Measurements from ENCODE around the gene MCF2L2. TPM values are rescaled to one million over a fixed set of nuclear protein-coding genes. Genes with fewer than 3 reads are reported as not detected.

MCF2L2 gene
- total RNA-seq, 1 donor from 2014 or later: 0.84 TPM

DNA sequence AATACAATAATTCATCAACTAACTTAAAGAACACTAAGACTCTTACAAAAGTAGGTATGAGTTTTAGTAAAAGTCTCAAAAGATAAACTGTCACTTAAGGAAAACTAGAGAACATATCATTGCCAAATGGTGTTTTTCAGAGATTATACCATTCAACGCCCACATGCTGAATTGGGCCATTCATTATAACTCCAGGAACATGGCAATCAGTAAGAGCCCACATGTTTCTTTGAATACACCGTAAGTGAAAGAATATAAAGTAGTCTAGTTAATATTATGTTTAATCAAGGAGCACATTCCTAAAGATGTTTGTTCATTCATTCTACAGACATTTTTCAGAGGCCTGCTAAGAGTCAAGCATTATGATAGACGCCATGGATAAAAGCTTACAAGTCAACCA, 152.5 kb downstream of the MCF2L2 start:
- H3K36me3 ChIP-seq (ENCODE audit: control insufficient read depth, insufficient read depth, low read length): no peaks in the 10 kb centered on the region
- TF ChIP-seq, protein P1, sequence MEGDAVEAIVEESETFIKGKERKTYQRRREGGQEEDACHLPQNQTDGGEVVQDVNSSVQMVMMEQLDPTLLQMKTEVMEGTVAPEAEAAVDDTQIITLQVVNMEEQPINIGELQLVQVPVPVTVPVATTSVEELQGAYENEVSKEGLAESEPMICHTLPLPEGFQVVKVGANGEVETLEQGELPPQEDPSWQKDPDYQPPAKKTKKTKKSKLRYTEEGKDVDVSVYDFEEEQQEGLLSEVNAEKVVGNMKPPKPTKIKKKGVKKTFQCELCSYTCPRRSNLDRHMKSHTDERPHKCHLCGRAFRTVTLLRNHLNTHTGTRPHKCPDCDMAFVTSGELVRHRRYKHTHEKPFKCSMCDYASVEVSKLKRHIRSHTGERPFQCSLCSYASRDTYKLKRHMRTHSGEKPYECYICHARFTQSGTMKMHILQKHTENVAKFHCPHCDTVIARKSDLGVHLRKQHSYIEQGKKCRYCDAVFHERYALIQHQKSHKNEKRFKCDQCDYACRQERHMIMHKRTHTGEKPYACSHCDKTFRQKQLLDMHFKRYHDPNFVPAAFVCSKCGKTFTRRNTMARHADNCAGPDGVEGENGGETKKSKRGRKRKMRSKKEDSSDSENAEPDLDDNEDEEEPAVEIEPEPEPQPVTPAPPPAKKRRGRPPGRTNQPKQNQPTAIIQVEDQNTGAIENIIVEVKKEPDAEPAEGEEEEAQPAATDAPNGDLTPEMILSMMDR (IDR thresholded peaks at IDR 0.05; ENCODE audit: insufficient read depth, low read length, poor library complexity, severe bottlenecking): no peak
- no peak overlapping the region for H3K4me3 ChIP-seq (ENCODE audit: low read depth, low read length)
- no peak for DNase-seq (ENCODE audit: low read depth)
- H3K27me3 ChIP-seq (ENCODE audit: control insufficient read depth, insufficient read depth, low read length): no peaks in the 10 kb centered on the region

DNA sequence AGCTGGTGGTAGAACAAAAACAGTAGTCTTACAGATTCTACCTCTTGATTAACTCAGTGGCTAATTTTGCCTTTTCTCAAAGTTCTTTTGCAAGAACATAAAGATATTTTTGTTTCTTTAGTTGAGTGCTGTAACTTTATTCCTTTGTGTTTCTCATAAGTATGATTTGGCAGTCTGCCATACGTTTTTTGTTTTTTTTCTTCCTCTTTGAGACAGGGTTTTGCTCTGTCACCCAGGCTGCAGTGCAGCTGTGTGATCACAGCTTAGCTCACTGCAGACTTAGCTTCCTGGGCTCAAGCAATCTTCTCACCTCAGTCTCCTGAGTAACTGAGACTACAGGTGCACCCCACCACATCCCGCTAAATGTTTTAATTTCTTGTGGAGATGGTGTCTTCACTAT, 153.0 kb downstream of the MCF2L2 start:
- H3K27me3 ChIP-seq (ENCODE audit: control insufficient read depth, insufficient read depth, low read length): no peaks in the 10 kb centered on the region
- no peak overlapping the region for H3K4me3 ChIP-seq (ENCODE audit: low read depth, low read length)
- no peaks in the 10 kb centered on the region for H3K36me3 ChIP-seq (ENCODE audit: control insufficient read depth, insufficient read depth, low read length)
- TF ChIP-seq, protein P1 (IDR thresholded peaks at IDR 0.05; ENCODE audit: insufficient read depth, low read length, poor library complexity, severe bottlenecking): no peak
- DNase-seq (ENCODE audit: low read depth): no peak

DNA sequence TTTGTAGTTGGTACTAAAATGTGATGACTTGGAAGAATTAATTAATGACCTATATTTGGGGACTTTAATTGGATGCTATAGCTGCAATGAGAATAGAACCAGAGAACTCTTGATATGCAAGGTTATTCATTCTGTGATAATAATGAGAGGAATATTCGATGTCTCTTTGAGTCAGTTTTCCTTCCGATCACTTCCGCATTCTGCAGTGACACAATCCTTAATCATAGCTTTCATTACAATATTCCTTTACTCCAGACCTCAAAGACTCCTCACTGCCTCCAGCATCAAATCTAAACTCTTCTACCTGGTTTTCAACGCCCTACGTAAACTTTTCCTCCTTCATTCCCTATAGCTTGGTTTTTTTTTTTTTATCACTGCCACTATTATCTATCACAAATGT, 153.8 kb downstream of the MCF2L2 start:
- TF ChIP-seq, protein P1 (IDR thresholded peaks at IDR 0.05; ENCODE audit: insufficient read depth, low read length, poor library complexity, severe bottlenecking): no peak
- Histone ChIP-seq H3K4me3 (ENCODE audit: low read depth, low read length) (no peak overlapping the region), H3K27me3 (ENCODE audit: control insufficient read depth, insufficient read depth, low read length) (no peaks in the 10 kb centered on the region), H3K36me3 (ENCODE audit: control insufficient read depth, insufficient read depth, low read length) (no peaks in the 10 kb centered on the region)
- no peak for DNase-seq (ENCODE audit: low read depth)

DNA sequence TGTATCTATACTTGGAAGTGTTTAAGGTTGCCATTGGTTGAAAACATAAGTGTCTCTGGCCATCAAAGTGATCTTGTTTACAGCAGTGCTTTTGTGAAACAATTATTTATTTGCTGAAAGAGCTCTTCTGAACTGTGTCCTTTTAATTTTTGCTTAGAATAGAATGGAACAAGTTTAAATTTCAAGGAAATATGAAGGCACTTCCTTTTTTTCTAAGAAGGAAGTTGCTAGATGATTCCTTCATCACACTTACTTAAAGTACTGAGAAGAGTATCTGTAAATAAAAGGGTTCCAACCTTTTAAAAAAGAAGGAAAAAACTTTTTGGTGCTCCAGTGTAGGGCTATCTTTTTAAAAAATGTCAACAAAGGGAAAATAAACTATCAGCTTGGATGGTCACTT, 155.6 kb downstream of the MCF2L2 start:
- DNase-seq (ENCODE audit: low read depth): no peak
- Histone ChIP-seq H3K27me3 (ENCODE audit: control insufficient read depth, insufficient read depth, low read length) (no peaks in the 10 kb centered on the region), H3K4me3 (ENCODE audit: low read depth, low read length) (no peak overlapping the region), H3K36me3 (ENCODE audit: control insufficient read depth, insufficient read depth, low read length) (no peaks in the 10 kb centered on the region)
- TF ChIP-seq, protein P1 (IDR thresholded peaks at IDR 0.05; ENCODE audit: insufficient read depth, low read length, poor library complexity, severe bottlenecking): no peak

DNA sequence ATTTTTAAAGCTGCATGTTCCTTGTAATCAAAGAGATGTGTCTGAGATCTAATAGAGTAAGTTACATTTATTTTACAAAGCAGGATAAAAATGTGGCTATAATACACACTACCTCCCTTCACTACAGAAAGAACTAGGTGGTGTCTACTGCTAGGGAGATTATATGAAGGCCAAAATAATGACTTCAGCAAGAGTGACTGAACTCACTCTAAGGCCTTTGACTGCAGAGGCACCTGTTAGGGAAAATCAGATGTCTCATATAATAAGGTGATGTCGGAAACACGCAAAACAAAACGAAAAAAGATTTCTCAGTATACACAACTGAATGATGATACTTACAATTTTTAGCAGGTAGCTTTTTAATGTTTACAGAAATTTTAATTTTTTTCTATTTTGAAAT, 156.3 kb downstream of the MCF2L2 start:
- TF ChIP-seq, protein P1 (IDR thresholded peaks at IDR 0.05; ENCODE audit: insufficient read depth, low read length, poor library complexity, severe bottlenecking): no peak
- H3K27me3 ChIP-seq (ENCODE audit: control insufficient read depth, insufficient read depth, low read length): no peaks in the 10 kb centered on the region
- DNase-seq (ENCODE audit: low read depth): no peak
- no peak overlapping the region for H3K4me3 ChIP-seq (ENCODE audit: low read depth, low read length)
- no peaks in the 10 kb centered on the region for H3K36me3 ChIP-seq (ENCODE audit: control insufficient read depth, insufficient read depth, low read length)

DNA sequence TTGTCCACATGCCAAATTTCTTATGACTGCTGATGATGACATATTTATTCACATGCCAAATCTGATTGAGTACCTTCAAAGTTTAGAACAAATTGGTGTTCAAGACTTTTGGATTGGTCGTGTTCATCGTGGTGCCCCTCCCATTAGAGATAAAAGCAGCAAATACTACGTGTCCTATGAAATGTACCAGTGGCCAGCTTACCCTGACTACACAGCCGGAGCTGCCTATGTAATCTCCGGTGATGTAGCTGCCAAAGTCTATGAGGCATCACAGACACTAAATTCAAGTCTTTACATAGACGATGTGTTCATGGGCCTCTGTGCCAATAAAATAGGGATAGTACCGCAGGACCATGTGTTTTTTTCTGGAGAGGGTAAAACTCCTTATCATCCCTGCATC, 158.1 kb downstream of the MCF2L2 start:
- TF ChIP-seq, protein P1 (IDR thresholded peaks at IDR 0.05; ENCODE audit: insufficient read depth, low read length, poor library complexity, severe bottlenecking): no peak
- Histone ChIP-seq H3K36me3 (ENCODE audit: control insufficient read depth, insufficient read depth, low read length) (no peaks in the 10 kb centered on the region), H3K27me3 (ENCODE audit: control insufficient read depth, insufficient read depth, low read length) (no peaks in the 10 kb centered on the region), H3K4me3 (ENCODE audit: low read depth, low read length) (no peak overlapping the region)
- no peak for DNase-seq (ENCODE audit: low read depth)

Measured in kidney epithelial cell (primary cell).